ENCODE data around the gene MC1R.
"Not testable (repeated sequence)": the region's sequence is repeated elsewhere in the genome, so short reads cannot be mapped to it uniquely, and the experiment has no call there.

MC1R gene

DNA sequence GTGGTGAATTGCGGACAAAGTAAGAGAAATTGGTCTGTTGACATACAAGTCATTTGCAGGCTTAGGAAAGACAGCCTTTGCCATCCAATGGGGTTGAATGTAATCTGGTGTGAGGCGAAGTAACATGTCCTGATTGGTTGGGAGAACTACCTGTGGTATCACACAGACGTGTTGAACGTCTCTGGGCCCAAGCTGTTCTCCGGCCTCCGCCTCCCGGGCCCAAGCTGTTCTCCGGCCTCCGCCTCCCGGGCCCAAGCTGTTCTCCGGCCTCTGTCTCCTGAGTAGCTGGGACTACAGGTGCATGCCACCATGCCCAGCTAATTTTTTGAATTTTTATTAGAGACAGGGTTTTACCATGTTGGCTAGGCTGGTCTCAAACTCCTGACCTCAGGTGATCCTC lies 49.4 kb downstream of the MC1R start:
- H3K27ac Mint-ChIP-seq; H3K4me3 Mint-ChIP-seq; H3K36me3 Mint-ChIP-seq; H3K27me3 Mint-ChIP-seq; H3K9me3 Mint-ChIP-seq (ENCODE audit: low read depth): not testable (repeated sequence)
- peaks cover 12% of the 10 kb centered on the region for H3K4me1 Mint-ChIP-seq (ENCODE audit: low read depth)

DNA sequence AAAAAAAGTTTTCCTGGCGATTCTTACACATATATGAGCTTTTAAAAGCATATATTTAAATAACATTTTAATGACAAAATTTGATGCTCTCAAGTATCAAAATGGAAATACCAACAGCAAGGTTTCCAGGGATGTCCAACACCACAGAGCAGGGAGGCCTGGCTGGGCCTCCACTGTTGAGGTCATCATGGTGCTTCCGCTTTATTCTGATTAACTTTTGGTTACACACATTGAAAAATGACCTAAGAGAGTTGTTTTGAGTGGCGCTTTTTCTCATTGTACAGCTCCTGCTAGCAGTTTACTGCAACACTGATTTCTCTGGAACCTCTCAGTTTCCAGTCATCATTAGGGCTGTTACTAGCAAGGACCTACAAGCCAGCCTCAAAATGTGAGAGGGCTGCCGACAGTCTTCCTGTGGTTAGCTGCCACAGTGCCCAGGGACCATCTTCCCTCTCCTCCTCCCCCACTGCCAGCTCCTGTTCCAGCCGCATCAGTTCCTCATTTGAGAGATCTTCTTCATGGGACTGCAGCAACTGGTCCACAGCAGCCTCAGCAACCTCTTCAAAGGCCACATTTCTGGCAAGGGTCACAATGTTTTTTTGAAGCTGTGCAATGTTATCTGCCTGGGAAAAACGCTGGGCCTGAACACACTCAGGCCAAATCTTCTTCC lies 51.2 kb downstream of the MC1R start:
- H3K27ac Mint-ChIP-seq, result no peak overlapping the region
- peaks cover 2% of the 10 kb centered on the region for H3K36me3 Mint-ChIP-seq
- H3K9me3 Mint-ChIP-seq (ENCODE audit: low read depth), result no peaks in the 10 kb centered on the region
- H3K27me3 Mint-ChIP-seq, result no peaks in the 10 kb centered on the region
- H3K4me1 Mint-ChIP-seq (ENCODE audit: low read depth), result peaks cover 25% of the 10 kb centered on the region
- peak overlapping the region; percentile 98 for H3K4me3 Mint-ChIP-seq
